Measurements from ENCODE around the gene MPI. TPM values are rescaled to one million over a fixed set of nuclear protein-coding genes. Genes with fewer than 3 reads are reported as not detected.

MPI gene, protein sequence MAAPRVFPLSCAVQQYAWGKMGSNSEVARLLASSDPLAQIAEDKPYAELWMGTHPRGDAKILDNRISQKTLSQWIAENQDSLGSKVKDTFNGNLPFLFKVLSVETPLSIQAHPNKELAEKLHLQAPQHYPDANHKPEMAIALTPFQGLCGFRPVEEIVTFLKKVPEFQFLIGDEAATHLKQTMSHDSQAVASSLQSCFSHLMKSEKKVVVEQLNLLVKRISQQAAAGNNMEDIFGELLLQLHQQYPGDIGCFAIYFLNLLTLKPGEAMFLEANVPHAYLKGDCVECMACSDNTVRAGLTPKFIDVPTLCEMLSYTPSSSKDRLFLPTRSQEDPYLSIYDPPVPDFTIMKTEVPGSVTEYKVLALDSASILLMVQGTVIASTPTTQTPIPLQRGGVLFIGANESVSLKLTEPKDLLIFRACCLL
- 31.6 and 39.8 TPM in 2 replicates for total RNA-seq (2014; rRNA removed; shearing (Covaris generic))
- polyA plus RNA-seq (2014; cell fraction: nucleus; rRNA removed), result 85.7 and 180 TPM in 2 replicates

GRCh38 chr15:74889883-74890664 is at the start of gene MPI:
Gene MPI, plus strand, starts transcription at chr15:74890042. Its CDS starts 32 bp downstream, at chr15:74890074.
- peak; percentile 65 for DNase-seq (ENCODE audit: extremely low read depth, low read depth)

DNA sequence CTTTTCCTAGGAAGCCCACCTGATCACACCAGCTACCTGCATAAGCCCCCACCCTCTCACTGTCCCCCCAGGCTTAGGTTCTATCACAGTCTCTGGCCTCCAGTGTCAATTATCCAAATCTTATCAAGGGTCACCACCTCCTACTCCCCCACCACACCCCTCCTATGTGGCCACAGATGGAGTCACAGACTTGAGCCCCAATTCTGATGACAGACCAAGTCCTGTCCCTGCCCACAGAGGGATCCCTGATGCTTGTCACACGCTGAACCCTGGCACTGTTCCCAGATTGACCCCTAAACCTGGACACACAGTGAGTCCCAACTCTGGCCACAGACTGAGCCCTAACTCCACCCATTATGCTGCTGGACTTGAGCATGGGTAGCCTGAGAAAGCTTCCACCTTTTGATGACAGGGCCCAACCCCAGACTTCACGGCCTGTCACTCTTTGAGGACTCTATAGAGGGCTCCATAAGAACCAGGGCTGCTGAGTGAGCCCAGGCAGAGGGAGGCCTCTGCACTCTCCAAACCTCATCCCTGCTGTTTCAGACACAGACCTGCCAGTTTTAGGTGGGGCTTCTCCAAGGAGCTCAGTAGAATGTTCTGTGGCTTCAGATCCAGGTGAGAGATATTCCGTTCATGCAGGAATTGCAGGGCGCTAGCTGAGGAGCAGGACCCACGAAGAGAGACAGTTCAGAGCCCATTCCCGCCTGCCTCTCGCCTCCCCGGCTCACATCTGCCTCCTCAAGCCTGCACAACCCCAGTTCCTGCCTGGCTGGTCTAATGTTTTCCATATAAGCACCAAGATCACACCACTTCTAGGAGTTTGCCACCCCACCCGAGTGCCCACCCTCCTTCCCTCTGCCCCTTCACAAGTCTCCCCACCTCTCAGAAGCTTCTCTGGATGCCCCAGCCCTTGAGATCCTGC is 48.7 kb upstream of the MPI start:
- no peak for DNase-seq (ENCODE audit: extremely low read depth, low read depth)

DNA sequence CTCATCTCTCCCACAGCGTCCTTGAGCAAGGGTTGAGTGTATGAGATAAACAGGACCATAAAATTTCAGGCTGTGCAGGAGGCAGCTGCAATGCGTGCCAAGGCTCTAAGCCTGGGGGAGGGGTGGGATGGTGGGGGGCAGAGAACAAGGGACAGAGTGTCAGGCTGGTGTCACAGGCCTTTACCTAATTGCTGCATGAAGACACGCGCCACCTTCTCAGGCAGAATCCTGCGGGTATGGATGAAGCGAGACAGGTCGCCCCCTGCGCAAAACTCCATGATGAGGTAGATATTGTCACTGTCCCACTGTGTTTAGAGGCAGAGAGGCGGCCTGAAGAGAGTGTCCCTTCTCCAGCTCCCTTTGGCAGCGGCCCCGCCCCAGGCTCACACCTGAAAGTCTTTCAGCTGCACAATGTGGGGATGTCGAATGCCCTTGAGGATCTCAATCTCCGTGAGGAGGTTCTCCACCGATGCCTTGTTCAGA is 47.9 kb upstream of the MPI start:
- DNase-seq (ENCODE audit: extremely low read depth, low read depth), result no peak

- DNase-seq (ENCODE audit: extremely low read depth, low read depth), result peak; percentile 73
Measured at GRCh38 chr15:74842581-74843444, 47.0 kb upstream of the MPI start, which contains the start of gene ULK3. Gene ULK3, minus strand, starts transcription at chr15:74843156. Its CDS starts 51 bp downstream, at chr15:74843105.

- no peak for DNase-seq (ENCODE audit: extremely low read depth, low read depth)
Measured at GRCh38 chr15:74843445-74843828, 46.4 kb upstream of the MPI start.

- DNase-seq (ENCODE audit: extremely low read depth, low read depth), result no peak
Measured at GRCh38 chr15:74843891-74844299, 45.9 kb upstream of the MPI start.

GRCh38 chr15:74844319-74845207 is 45.3 kb upstream of the MPI start:
- DNase-seq (ENCODE audit: extremely low read depth, low read depth), result no peak

DNA sequence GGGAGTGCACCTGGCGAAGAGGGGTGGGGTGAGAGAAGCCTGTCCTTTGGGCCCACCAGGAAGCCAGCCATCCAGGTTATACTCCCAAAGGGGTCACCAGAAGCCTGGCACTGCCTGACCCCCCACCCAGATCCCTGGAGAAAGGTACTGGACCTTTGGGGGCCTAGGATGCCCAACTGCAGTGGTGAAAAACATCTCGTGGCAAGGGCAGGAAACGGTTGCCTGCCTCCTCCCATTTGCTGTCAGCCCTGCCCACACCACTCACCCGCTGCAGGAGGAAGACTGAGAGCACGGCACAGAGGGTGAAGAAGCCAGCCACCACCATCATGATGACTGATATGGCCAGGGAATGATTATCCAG is 44.7 kb upstream of the MPI start:
- DNase-seq (ENCODE audit: extremely low read depth, low read depth), result no peak

- no peak for DNase-seq (ENCODE audit: extremely low read depth, low read depth)
Measured at GRCh38 chr15:74845581-74845980, 44.3 kb upstream of the MPI start.

GRCh38 chr15:74847432-74847831 is 42.4 kb upstream of the MPI start:
- no peak for DNase-seq (ENCODE audit: extremely low read depth, low read depth)

GRCh38 chr15:74850393-74850792 is 39.4 kb upstream of the MPI start:
- no peak for DNase-seq (ENCODE audit: extremely low read depth, low read depth)

GRCh38 chr15:74851960-74852359 is 37.9 kb upstream of the MPI start:
- DNase-seq (ENCODE audit: extremely low read depth, low read depth), result no peak

GRCh38 chr15:74854453-74855022 is 35.3 kb upstream of the MPI start:
- no peak for DNase-seq (ENCODE audit: extremely low read depth, low read depth)

- no peak for DNase-seq (ENCODE audit: extremely low read depth, low read depth)
Measured at GRCh38 chr15:74855857-74856256, 34.0 kb upstream of the MPI start.

DNA sequence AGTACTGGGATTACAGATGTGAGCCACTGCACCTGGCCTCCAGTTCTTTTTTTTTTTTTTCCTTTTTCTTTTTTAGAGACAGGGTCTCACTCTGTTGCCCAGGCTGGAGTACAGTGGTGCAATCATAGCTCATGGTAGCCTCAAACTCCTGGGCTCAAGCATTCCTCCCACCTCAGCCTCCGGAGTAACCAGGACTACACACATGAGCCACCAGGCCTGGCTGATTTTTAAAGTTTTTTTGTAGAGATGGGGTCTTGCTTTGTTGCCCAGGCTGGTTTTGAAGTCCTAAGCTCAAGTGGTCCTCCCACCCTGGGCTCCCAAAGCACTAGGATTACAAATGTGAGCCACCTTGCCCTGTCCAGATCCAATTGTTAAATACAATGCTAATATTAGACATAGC is 33.3 kb upstream of the MPI start:
- no peak for DNase-seq (ENCODE audit: extremely low read depth, low read depth)

DNA sequence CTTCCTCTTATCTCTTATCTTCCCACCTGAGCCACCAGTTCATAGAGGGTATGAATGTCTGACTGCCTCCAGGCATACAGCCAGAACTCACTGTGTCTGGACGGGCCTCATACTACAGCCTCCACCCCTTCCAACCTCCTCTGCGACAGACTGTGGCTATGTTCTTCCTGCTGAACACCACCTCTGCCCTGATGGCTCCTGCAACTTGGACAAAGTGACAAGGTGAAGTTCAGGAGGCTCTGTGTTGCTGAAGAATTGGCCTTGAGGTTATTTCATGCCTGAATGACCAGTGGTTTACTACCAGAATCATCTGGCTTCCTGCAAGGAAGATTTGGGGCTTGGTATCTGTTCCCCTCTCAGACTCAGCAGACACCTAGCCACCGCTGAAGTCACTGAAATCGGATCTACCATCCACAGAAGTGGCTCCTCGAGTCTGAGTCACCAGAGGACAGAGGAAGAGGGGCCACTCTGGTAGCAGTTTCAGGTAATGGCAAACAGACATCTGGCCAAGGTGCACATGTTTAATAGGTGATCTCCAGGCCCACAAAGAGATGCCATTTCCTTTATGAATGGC is 32.7 kb upstream of the MPI start:
- DNase-seq (ENCODE audit: extremely low read depth, low read depth), result no peak

DNA sequence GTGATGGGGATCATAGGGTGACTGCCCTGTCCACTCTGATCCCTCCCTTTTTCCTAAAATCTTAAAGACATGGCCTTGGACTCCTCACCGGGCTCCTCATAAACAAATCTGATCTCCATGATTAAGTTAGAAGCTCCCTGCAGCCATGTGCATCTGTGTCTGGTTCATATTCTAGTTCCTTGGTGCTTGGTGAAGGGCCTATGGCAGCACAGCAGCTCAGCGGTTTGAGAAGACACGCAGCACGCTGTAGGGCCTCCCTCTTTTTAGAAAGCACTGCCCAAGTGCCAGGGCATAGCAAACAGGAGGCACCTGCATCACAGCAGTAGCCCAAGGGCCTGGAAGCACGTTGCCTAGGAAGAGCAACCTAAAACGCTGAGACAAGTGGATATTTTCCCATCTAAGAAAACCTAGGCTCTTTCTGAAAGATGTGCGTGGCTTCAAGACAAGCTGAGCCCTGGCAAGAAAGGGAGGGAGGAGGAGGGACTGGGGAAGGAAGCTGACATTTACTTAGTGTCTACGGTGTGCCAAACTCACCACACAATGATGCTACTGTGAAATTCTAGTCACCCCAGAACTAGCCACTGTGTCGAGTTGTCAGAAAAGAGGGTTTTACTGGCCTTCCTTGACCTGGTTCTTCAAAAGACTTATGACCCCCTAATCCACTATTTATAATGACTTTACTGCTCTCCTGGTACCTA is 32.0 kb upstream of the MPI start:
- DNase-seq (ENCODE audit: extremely low read depth, low read depth), result no peak

Data from NCI-H460 (cell line).